ENCODE measurements around the gene SCARF1. TPM values are rescaled to one million over a fixed set of nuclear protein-coding genes. Genes with fewer than 3 reads are reported as not detected.
"Not testable (repeated sequence)": the region's sequence is repeated elsewhere in the genome, so short reads cannot be mapped to it uniquely, and the experiment has no call there.

The SCARF1 gene
- total RNA-seq (2014; rRNA removed; shearing (Covaris generic)), result 0.12 and 0.20 TPM in 2 replicates

DNA sequence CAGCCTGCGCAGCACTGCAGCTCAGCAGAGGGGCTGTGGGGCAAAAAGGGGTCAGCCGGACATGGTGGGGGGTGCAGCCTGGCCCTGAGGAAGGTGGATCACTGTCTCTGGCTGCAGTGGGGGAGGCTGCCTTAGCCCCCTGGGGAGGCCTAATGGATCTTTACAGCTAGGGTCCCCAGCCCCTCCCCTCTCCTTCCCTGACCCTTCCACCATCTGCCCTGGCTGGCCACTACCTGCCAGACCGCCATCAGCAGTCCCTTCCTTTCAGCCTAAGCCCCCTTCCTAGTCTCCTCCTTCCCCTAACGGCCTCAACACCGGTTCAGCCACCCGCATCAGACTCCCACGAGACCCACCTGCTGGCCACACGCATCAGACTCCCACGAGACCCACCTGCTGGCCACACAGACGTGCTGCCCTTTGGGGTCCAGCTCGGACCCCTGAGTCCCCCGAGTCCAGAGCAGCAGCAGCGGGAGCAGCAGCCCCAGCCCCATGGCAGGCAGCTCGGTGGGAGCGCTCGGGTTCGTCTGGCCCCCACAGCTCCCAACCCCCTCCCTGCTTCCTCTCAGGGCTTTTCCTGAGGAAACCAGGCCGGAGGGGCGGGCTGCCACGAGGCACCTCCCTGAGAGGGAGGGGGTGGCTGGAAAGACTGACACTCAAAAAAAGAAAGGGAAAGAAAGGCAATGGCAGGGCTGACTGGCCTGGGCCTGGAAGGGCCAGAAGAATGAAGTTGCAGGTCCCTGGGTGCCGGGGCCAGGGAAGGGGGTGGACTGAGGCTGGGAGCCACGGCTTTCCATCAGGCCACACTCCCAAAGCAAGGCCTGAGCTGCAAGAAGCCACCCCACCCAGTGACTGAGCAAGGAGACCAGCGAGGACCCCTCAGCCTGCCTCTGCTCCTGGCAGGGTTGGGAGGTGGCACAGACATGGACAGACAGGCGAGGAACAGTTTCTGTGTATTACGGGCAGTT, at the start of gene SCARF1:
Gene SCARF1 (minus strand): TSS at position 526 of the 965 bp plus-strand sequence. CDS start 35 bp downstream, at position 491.
- DNase-seq (ENCODE audit: low read depth), result no peak

GRCh38 chr17:1693339-1693738, 47.8 kb upstream of the SCARF1 start:
- DNase-seq (ENCODE audit: low read depth), result peak; percentile 30

DNA sequence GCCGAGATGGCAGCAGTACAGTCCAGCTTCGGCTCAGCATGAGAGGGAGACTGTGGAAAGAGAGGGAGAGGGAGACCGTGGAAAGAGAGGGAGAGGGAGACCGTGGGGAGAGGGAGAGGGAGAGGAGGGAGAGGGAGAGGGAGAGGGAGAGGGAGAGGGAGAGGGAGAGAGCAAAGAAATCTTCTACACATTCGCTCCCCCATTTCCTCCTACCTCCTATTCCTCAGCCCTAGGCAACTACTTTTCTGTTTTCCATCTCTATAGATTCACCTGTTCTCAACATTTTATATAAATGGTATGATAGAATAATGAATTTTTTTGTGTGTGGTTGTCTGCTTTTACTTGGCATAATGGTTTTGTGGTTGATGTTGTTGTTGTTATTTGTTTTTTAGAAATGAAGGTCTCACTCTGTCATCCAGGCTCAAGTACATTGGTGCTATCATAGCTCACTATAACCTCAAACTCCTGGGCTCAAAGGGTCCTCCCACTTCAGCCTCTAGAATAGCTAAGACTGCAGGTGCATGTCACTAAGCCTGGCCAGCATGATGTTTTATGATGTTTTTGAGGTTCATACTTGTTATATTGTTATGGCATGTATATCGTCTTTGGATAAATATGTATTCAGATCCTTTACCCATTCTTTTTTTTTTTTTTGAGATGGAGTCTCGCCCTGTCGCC, 45.2 kb upstream of the SCARF1 start:
- DNase-seq (ENCODE audit: low read depth), result no peak

- DNase-seq (ENCODE audit: low read depth), result not testable (repeated sequence)
Measured at GRCh38 chr17:1688405-1688804, 42.9 kb upstream of the SCARF1 start.

GRCh38 chr17:1686086-1686485, 40.6 kb upstream of the SCARF1 start:
- no peak for DNase-seq (ENCODE audit: low read depth)

DNA sequence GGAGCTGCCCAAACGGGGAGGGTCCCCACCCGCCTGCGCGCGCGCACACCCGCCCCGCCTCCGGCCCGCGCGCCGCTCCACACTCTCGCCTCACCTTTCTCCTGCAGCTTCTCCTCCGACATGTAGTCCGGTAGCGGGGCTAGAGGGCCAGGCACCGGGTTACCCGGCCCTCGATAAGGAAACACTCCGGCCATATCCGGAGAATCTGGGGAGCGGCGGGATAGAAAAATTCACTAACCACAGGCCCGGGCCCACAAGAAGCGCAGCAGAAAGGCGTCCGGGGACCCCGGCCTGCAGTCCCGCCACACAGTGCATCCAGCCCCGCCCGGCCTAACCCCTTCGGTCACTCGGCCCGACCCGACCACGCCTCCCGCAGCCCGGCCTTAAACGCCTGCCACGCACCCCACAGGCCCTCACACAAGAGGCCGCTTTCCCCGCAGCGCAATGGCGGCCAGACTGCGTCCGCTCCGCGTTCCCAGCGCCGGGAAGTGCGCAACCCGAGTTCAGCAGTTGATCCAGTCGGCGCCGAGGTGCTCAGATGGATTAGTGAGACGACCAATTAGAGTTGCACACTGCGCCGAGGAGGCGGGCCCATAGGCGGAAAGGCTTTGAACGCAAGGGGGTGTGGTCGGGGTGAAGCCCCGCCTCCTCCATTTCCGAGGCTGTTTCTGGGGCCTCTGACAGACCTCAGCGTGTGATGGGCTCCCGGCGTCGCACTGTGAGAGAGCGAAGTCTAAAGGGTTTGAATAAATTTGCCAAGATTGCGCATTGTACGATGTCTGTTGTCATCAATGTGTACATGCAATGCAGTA, 39.1 kb upstream of the SCARF1 start, which contains the start of gene PRPF8:
Gene PRPF8 (minus strand): TSS at position 490 of the 812 bp plus-strand sequence. CDS start 296 bp downstream, at position 194.
- DNase-seq (ENCODE audit: low read depth), result peak; percentile 94

- DNase-seq (ENCODE audit: low read depth), result no peak
Measured at GRCh38 chr17:1683459-1683858, 37.9 kb upstream of the SCARF1 start.

DNA sequence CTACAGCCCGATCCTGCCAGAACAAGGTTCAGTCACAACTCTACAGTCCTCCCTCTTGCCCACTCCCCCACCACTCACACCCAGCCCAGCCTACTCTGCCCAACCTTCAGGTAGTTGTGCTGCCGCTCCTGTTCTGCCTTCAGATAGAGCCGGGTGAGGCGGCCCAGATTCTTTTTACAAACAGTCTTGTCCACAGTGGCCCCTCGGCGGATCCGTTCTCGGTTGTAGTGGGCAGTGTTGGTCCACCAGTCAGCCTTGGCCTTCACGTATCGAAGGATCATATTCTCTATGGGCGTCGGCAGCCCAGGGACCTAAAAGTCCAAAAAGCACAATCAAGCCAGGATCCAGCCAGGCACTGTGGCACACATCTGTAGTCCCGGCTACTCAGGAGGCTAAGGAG, 30.9 kb upstream of the SCARF1 start:
- no peak for DNase-seq (ENCODE audit: low read depth)

DNA sequence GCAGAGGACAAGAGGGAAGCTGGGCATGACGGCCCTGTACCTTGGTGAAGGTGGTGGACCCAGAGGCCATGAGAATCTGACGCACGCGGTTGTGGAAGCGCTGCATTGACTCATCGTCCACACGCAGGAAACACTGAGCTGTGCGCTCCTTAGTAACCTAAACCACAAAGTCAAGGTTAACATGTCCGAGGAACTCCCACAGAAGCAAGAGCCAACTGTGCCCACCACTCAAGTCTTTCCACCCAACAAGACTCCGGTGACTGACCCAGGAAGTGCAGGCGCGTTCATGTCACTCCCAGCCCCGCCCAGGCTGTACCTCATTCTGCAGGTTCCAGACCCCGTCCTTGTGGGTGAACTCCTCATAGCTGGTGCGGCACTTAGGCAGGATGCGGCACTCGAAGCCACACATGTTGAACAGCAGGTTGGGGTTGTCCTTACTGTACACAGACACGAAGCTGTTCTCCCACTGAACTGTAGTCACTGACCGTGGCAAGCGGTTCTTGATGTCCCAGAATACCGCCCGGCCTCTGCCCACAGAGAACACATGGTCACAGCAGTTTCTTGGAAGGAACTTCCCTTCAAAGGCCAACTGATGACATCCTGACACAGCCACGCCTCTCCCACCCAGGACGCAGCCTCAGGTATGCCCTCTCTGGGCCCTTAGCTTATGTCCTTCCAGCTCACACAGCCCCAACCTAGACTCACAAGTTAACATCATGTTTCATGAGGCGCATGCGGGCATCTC, 27.7 kb upstream of the SCARF1 start:
- DNase-seq (ENCODE audit: low read depth), result no peak

DNA sequence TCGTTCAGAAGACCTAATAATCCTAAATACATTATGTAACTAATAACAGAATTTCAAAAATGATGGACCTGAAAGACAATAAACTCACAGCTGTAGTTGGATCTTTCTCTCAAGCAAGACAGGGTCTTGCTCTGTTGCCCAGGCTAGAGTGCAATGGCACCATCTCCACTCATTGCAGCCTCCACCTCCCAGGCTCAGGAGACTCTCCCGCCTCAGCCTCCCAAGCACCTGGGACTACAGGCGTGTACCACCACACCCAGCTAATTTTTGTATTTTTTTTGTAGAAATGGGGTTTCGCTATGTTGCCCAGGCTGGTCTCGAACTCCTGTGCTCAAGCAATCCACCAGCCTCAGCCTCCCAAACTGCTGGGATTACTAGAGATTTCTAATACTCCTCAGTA, 18.4 kb upstream of the SCARF1 start:
- DNase-seq (ENCODE audit: low read depth), result not testable (repeated sequence)

DNA sequence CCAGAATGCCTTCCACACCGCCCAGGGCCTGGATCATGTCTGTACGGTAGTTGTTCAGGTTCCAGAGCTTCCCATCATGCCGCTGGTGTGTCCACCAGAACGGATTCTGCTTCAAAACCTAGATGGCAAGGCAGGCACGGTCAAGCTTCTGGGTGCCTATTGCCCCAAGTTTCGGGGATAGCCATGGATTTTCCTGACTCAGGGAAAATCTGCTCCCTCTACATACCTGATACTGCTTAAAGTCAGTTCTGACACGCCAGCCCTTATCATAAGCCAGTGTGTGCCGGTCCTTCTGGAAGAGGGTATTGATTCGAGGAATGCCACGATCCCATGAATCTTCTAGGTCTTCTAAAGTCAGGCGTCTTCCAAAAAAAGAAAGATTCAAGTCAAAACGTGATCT, 15.5 kb upstream of the SCARF1 start:
- DNase-seq (ENCODE audit: low read depth), result no peak

GRCh38 chr17:1658100-1658499, 12.6 kb upstream of the SCARF1 start:
- DNase-seq (ENCODE audit: low read depth), result no peak

DNA sequence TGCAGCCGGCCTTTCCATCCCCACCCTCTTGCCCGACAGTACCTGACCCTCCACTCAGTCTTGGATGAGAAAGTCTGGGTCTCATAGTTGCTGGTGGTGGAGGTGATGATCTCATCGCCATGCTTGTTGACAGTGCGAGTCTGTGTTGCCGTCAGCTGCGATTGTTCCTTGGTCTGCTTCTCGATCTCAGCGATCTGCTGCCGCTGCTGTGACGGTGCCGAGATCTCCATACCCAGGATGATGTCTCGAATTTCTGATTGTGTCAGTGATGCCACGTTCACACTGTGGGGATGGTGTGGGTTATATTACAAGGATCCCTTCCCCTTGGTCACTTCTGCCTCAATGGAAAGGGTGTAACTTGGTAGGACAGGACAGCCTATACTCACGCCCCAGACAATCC, 8.2 kb upstream of the SCARF1 start:
- no peak for DNase-seq (ENCODE audit: low read depth)

GRCh38 chr17:1652794-1653193, 7.3 kb upstream of the SCARF1 start:
- not testable (repeated sequence) for DNase-seq (ENCODE audit: low read depth)

DNA sequence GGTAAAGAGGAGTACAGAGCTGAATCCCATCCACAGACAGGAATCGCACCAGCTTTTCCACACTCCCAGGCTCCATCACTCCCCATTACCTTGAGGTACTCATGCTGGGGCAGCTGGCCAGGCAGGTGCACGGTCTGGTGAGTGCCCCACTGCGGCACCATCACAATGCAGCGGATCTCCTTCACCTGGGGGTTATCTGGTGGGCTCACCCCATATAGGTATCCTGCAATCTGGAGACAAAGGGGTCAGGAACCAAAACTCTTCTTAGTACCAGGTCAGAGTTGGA, 6.0 kb upstream of the SCARF1 start:
- DNase-seq (ENCODE audit: low read depth), result no peak

DNA sequence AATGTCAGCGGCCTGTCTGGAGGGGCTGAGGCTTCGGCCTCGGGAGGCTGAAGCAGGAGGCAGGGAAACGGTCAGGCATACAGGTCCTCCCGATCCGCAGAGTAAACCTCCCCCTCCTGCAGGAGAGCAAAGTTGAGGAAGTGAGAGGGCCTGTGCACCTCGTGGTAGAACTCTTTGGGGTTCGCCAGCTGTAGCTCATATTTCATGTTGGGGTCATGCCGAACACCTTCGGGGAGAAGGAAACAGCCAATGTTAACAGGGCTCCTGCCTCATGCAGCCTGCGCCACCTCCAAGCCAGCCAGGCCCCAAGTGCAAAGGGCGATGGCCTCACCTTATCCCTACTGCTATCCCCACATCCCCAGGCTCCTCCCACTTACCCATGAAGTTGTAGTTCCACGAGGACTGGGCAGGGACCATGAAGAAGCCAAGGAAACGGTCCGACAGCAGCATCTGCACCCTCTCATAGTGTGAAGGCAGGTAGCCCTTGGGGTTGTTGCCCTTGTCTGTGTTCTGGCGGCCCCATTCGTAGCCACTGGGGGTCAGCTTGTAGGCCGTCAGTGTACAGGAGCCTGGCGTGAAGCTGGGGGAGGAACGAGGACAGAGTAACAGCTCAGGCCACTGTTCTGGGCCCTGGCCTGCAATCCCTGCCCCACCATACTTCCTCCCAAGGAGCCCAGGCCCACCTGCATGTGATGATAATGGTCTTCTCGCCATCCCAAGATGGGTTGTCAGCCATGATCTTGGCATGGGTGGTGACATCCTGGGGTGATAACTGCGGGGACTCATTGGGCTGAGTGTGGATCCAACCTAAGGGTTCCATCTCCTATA, 5.4 kb upstream of the SCARF1 start:
- DNase-seq (ENCODE audit: low read depth), result no peak

- DNase-seq (ENCODE audit: low read depth), result peak; percentile 47
Measured at GRCh38 chr17:1649844-1650501, 4.4 kb upstream of the SCARF1 start, which contains the start of gene RILP. Gene RILP (minus strand): TSS chr17:1649866. CDS start chr17:1649804, 62 bp downstream.

GRCh38 chr17:1648963-1649843, 3.7 kb upstream of the SCARF1 start:
- peak; percentile 88 for DNase-seq (ENCODE audit: low read depth)

Data from RPMI7951 (cell line).